Loucy (cell line): ENCODE data around the gene ANXA6.

ENCODE experiments used
- H2AFZ ChIP-seq: fragments of 200-600 bp; sonication (generic); 2 replicates; pipeline ENCODE4 v1.6.0; 2016; ENCODE audit warnings: antibody characterized with exemption, mild to moderate bottlenecking, low read length, moderate library complexity
- H3F3A ChIP-seq: fragments of 200-600 bp; 2 replicates; pipeline ENCODE4 v1.6.0; 2016; ENCODE audit warnings: antibody characterized with exemption, low read depth, mild to moderate bottlenecking
- H3K27me3 ChIP-seq: fragments of 200-600 bp; sonication (generic); 2 replicates; pipeline ENCODE4 v1.6.1; 2014; ENCODE audit warnings: low read length, mild to moderate bottlenecking; ENCODE audit not compliant: insufficient read depth, poor library complexity, severe bottlenecking
- H3K36me3 ChIP-seq: fragments of 200-600 bp; sonication (generic); 2 replicates; pipeline ENCODE4 v1.6.1; 2016; ENCODE audit warnings: low read length; ENCODE audit not compliant: insufficient read depth
- H3K4me1 ChIP-seq: fragments of 200-600 bp; sonication (generic); 2 replicates; pipeline ENCODE4 v1.5.1; 2014; ENCODE audit warnings: low read length, mild to moderate bottlenecking; ENCODE audit not compliant: insufficient read depth, poor library complexity, severe bottlenecking
- H3K4me2 ChIP-seq: fragments of 200-600 bp; sonication (generic); 2 replicates; pipeline ENCODE4 v1.6.0; 2014; ENCODE audit warnings: antibody characterized with exemption, low read length, low read depth, mild to moderate bottlenecking; ENCODE audit not compliant: poor library complexity, severe bottlenecking
- H3K4me3 ChIP-seq: fragments of 200-600 bp; sonication (generic); 2 replicates; pipeline ENCODE4 v1.5.1; 2014; ENCODE audit warnings: low read length, mild to moderate bottlenecking, mixed read lengths; ENCODE audit not compliant: poor library complexity, severe bottlenecking
- H3K79me2 ChIP-seq: fragments of 200-600 bp; sonication (generic); 2 replicates; pipeline ENCODE4 v1.6.1; 2014; ENCODE audit warnings: low read length; ENCODE audit not compliant: insufficient read depth
- H3K9ac ChIP-seq: fragments of 200-600 bp; sonication (generic); 2 replicates; pipeline ENCODE4 v1.6.0; 2014; ENCODE audit warnings: mild to moderate bottlenecking, low read depth, low read length, moderate library complexity; ENCODE audit not compliant: poor library complexity, severe bottlenecking
- H3K9me2 ChIP-seq: fragments of 200-600 bp; sonication (generic); replicated peaks from 2 replicates; pipeline ENCODE4 v1.6.1; 2016; ENCODE audit warnings: low read depth, low read length, mixed read lengths
- H3K9me3 ChIP-seq: fragments of 200-600 bp; sonication (generic); 2 replicates; pipeline ENCODE4 v1.6.1; 2014; ENCODE audit warnings: mild to moderate bottlenecking, antibody characterized with exemption, low read length, low read depth; ENCODE audit not compliant: insufficient read depth
- H4K20me1 ChIP-seq: fragments of 200-600 bp; sonication (generic); 2 replicates; pipeline ENCODE4 v1.6.0; 2014; ENCODE audit warnings: antibody characterized with exemption, low read length, mild to moderate bottlenecking; ENCODE audit not compliant: insufficient read depth, poor library complexity, severe bottlenecking
- EZH2phosphoT487 ChIP-seq: fragments of 200-600 bp; IDR thresholded peaks from 2 replicates; pipeline ENCODE4 v1.6.1; 2018; ENCODE audit warnings: antibody characterized with exemption, mild to moderate bottlenecking, moderate library complexity, borderline replicate concordance
- TF ChIP-seq, protein P1 (sequence below): fragments of 200-600 bp; sonication (generic); conservative IDR thresholded peaks from 2 replicates; pipeline ENCODE4 v1.5.1; 2014; ENCODE audit warnings: mild to moderate bottlenecking, antibody characterized with exemption, low read length

ANXA6 gene

GRCh38 chr5:151072630-151073025, 85.0 kb downstream of the ANXA6 start:
- TF ChIP-seq, protein P1, sequence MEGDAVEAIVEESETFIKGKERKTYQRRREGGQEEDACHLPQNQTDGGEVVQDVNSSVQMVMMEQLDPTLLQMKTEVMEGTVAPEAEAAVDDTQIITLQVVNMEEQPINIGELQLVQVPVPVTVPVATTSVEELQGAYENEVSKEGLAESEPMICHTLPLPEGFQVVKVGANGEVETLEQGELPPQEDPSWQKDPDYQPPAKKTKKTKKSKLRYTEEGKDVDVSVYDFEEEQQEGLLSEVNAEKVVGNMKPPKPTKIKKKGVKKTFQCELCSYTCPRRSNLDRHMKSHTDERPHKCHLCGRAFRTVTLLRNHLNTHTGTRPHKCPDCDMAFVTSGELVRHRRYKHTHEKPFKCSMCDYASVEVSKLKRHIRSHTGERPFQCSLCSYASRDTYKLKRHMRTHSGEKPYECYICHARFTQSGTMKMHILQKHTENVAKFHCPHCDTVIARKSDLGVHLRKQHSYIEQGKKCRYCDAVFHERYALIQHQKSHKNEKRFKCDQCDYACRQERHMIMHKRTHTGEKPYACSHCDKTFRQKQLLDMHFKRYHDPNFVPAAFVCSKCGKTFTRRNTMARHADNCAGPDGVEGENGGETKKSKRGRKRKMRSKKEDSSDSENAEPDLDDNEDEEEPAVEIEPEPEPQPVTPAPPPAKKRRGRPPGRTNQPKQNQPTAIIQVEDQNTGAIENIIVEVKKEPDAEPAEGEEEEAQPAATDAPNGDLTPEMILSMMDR: no peak
- no peak for TF ChIP-seq EZH2phosphoT487
- Histone ChIP-seq H3K9me3 (no peaks in the 10 kb centered on the region), H3K9ac (no peak overlapping the region), H3F3A (no peaks in the 10 kb centered on the region), H3K79me2 (peaks cover 98% of the 10 kb centered on the region), H3K4me3 (no peak overlapping the region), H3K9me2 (no peaks in the 10 kb centered on the region), H4K20me1 (peaks cover 61% of the 10 kb centered on the region), H3K4me2 (no peak overlapping the region), H3K4me1 (peaks cover 29% of the 10 kb centered on the region), H2AFZ (no peak overlapping the region), H3K36me3 (peaks cover 16% of the 10 kb centered on the region; the same call in 1 of the 2 replicates), H3K27me3 (no peaks in the 10 kb centered on the region)

DNA sequence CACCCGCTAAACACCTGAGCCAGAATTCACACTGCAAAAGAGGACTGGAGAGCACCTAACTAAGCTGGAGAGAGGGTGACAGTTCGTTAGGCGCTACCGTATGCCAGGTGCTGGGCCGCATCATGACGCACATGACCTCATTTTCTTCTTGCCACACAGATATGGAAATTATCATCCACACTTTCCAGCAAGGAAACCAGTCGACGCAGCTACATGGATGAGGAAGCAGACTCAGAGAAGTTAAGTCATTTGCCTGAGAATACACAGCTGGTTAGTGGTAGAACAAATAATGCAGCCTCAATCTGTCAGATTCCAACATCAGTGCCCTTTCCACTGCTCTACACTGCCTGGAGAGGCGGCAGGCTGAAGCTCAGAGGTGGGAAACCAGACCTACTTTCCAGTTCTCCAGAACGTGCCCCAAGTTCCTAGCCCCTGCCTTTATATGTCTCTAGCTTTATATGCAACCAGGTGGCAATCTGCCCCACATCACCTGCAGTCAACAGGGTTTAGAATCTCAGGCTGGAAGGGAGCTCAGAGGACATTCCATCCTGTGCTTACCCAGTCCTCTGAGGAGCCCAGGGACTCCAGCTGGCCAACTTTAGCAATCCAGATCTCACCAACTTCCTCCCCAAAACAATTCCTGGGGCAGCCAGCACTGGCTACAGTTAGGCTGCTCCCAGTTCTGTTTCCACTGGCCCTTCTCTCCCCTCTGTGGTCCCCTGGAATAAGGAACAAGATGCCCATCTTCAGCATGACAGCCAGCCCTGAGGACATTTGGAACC, 85.5 kb downstream of the ANXA6 start:
- no peak overlapping the region for H3K9ac ChIP-seq
- H2AFZ ChIP-seq: no peak overlapping the region
- TF ChIP-seq, protein P1: no peak
- TF ChIP-seq EZH2phosphoT487: no peak
- no peaks in the 10 kb centered on the region for H3K9me2 ChIP-seq
- peaks cover 22% of the 10 kb centered on the region; the same call in 1 of the 2 replicates for H3K36me3 ChIP-seq
- peaks cover 98% of the 10 kb centered on the region for H3K79me2 ChIP-seq
- no peaks in the 10 kb centered on the region for H3F3A ChIP-seq
- no peaks in the 10 kb centered on the region for H3K27me3 ChIP-seq
- H3K4me2 ChIP-seq: no peak overlapping the region
- no peak overlapping the region for H3K4me3 ChIP-seq
- H3K9me3 ChIP-seq: no peaks in the 10 kb centered on the region
- peaks cover 24% of the 10 kb centered on the region for H3K4me1 ChIP-seq
- peaks cover 60% of the 10 kb centered on the region for H4K20me1 ChIP-seq

DNA sequence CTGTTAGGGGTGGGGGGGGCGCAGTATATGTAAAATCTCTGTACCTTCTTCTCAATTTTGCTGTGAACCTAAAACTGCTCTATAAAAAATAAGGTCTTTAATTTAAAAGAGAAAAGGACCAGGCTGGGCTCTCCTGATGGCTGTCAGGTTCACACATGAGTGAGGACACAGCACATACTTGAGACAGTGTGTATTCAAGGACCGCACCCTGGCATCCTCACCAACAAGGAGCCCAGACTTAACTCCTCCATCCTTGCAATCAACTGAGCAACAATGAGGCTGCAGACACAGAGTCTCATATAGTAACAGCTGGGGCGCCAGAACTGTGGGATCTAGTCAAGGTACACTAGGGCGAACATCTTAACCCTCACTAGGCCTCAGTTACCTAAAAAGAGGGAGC, 86.6 kb downstream of the ANXA6 start:
- TF ChIP-seq, protein P1: no peak
- TF ChIP-seq EZH2phosphoT487: no peak
- Histone ChIP-seq H3K79me2 (peaks cover 98% of the 10 kb centered on the region), H3K36me3 (peaks cover 27% of the 10 kb centered on the region; the same call in 1 of the 2 replicates), H3K4me1 (peaks cover 13% of the 10 kb centered on the region), H4K20me1 (peaks cover 55% of the 10 kb centered on the region), H3K27me3 (no peaks in the 10 kb centered on the region), H3F3A (no peaks in the 10 kb centered on the region), H3K4me3 (no peak overlapping the region), H3K4me2 (no peak overlapping the region), H3K9me3 (no peaks in the 10 kb centered on the region), H3K9me2 (no peaks in the 10 kb centered on the region), H3K9ac (no peak overlapping the region), H2AFZ (no peak overlapping the region)
